Calu3 (cell line): ENCODE results near the gene L1TD1. TPM values are rescaled to one million over a fixed set of nuclear protein-coding genes. Genes with fewer than 3 reads are reported as not detected.

Experiments
- BruUV-seq: library from RNA; stranded (reverse); fragments of 400-500 nt; replicated peaks from 2 replicates; lab custom pipeline; 2021; lab: Mats Ljungman, UMichigan
- CTCF ChIA-PET: fragments of 300-600 bp; sonication (Branson Sonifier 250); formaldehyde crosslinking; loops from one replicate; lab custom pipeline; 2022; ENCODE audit warnings: antibody characterized with exemption; lab: Charles Lee
- DNase-seq: peaks from one replicate; pipeline ENCODE4 v3.0.0; 2022
- H3K27ac Mint-ChIP-seq: one replicate; pipeline ENCODE4 v1.8.0; 2022; ENCODE audit warnings: mixed read lengths; ENCODE audit not compliant: unreplicated experiment
- H3K27me3 Mint-ChIP-seq: one replicate; pipeline ENCODE4 v1.8.0; 2022; ENCODE audit warnings: mixed read lengths; ENCODE audit not compliant: unreplicated experiment
- H3K36me3 Mint-ChIP-seq: one replicate; pipeline ENCODE4 v1.8.0; 2022; ENCODE audit warnings: mild to moderate bottlenecking, moderate library complexity, mixed read lengths; ENCODE audit not compliant: insufficient read depth, unreplicated experiment
- H3K4me1 Mint-ChIP-seq: one replicate; pipeline ENCODE4 v1.8.0; 2022; ENCODE audit warnings: mild to moderate bottlenecking, low read depth, mixed read lengths; ENCODE audit not compliant: unreplicated experiment
- H3K4me3 Mint-ChIP-seq: one replicate; pipeline ENCODE4 v1.8.0; 2022; ENCODE audit warnings: mild to moderate bottlenecking, low read depth, moderate library complexity, mixed read lengths; ENCODE audit not compliant: unreplicated experiment
- H3K9me3 Mint-ChIP-seq: one replicate; pipeline ENCODE4 v1.8.0; 2022; ENCODE audit warnings: low read depth, mixed read lengths; ENCODE audit not compliant: unreplicated experiment
- intact Hi-C: fragments of 100-400 bp; cut with micrococcal nuclease; formaldehyde crosslinking; loops from one replicate; pipeline ENCODE4 v1.10.0; 2022; ENCODE audit not compliant: unreplicated experiment
- total RNA-seq: library from RNA; stranded (reverse); gene quantifications from 2 replicates; pipeline ENCODE4 v1.2.3, GENCODE V29; 2022
- TF ChIP-seq, protein P1 (sequence below): fragments of 200-600 bp; IDR thresholded peaks from one replicate; pipeline ENCODE4 v1.8.0; 2022; ENCODE audit warnings: antibody characterized with exemption; ENCODE audit not compliant: unreplicated experiment

Gene L1TD1
- total RNA-seq, 1 experiment from 2014 or later = not detected

- CTCF ChIA-PET = interaction anchor here (0.6 kb wide), 1 partner anchor 20 kb away, joined by 4 read pairs; no protein-coding TSS in a partner anchor
- TF ChIP-seq, protein P1, sequence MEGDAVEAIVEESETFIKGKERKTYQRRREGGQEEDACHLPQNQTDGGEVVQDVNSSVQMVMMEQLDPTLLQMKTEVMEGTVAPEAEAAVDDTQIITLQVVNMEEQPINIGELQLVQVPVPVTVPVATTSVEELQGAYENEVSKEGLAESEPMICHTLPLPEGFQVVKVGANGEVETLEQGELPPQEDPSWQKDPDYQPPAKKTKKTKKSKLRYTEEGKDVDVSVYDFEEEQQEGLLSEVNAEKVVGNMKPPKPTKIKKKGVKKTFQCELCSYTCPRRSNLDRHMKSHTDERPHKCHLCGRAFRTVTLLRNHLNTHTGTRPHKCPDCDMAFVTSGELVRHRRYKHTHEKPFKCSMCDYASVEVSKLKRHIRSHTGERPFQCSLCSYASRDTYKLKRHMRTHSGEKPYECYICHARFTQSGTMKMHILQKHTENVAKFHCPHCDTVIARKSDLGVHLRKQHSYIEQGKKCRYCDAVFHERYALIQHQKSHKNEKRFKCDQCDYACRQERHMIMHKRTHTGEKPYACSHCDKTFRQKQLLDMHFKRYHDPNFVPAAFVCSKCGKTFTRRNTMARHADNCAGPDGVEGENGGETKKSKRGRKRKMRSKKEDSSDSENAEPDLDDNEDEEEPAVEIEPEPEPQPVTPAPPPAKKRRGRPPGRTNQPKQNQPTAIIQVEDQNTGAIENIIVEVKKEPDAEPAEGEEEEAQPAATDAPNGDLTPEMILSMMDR = no peak
- no peaks in the 10 kb centered on the region for H3K4me1 Mint-ChIP-seq
- no peak overlapping the region for H3K27ac Mint-ChIP-seq
- no TSS peak for BruUV-seq
- DNase-seq = no peak
- H3K4me3 Mint-ChIP-seq = no peak overlapping the region
- H3K27me3 Mint-ChIP-seq = peaks cover 48% of the 10 kb centered on the region
- H3K9me3 Mint-ChIP-seq = no peaks in the 10 kb centered on the region
- intact Hi-C loops = no loop called here
- no peaks in the 10 kb centered on the region for H3K36me3 Mint-ChIP-seq
Observed at GRCh38 chr1:62250126-62250726, 55.6 kb downstream of the L1TD1 start.

GRCh38 chr1:62259551-62259950 is 64.9 kb downstream of the L1TD1 start:
- no peak overlapping the region for H3K4me3 Mint-ChIP-seq
- no TSS peak for BruUV-seq
- TF ChIP-seq, protein P1 = no peak
- no peak for DNase-seq
- no peak overlapping the region for H3K27ac Mint-ChIP-seq
- no peaks in the 10 kb centered on the region for H3K36me3 Mint-ChIP-seq
- H3K27me3 Mint-ChIP-seq = peaks cover 46% of the 10 kb centered on the region
- H3K9me3 Mint-ChIP-seq = no peaks in the 10 kb centered on the region
- H3K4me1 Mint-ChIP-seq = no peaks in the 10 kb centered on the region
- CTCF ChIA-PET = no interaction called here
- intact Hi-C loops = no loop called here

DNA sequence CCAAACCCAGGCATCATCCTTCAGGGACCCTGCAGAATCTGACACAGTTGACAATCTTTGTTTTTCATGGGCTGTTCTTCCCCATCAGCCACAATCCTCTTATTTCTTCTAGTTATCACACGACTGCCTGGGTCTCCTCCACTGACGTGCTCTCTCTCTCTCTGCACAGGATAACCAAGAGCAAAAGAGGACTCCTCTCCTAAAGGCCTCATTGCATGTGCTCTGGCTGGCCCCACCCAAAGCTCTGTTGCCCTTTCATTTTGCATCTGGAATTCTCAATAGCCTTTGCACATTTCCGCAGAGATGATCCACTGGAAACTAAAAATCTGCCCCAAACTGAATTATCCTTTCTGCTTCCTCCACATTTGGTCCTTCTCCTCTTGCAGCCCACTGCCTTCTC is 66.0 kb downstream of the L1TD1 start:
- Mint-ChIP-seq H3K4me1 (no peaks in the 10 kb centered on the region), H3K27ac (no peak overlapping the region), H3K9me3 (no peaks in the 10 kb centered on the region), H3K27me3 (peaks cover 46% of the 10 kb centered on the region), H3K4me3 (no peak overlapping the region), H3K36me3 (no peaks in the 10 kb centered on the region)
- BruUV-seq = no TSS peak
- CTCF ChIA-PET = interaction anchor here (0.6 kb wide), 1 partner anchor 31 kb away, joined by 4 read pairs; no protein-coding TSS in a partner anchor
- TF ChIP-seq, protein P1 = no peak
- no peak for DNase-seq
- intact Hi-C loops = no loop called here

Other genes with a start within 250 kb of the L1TD1 start
- not detected in 2 replicates for gene KANK4, start 124.6 kb downstream of the L1TD1 start, total RNA-seq
- 44.7 and 49.8 TPM in 2 replicates for gene USP1, start 242.2 kb downstream of the L1TD1 start, total RNA-seq